Gastroesophageal sphincter (tissue), 3 donors: ENCODE data around the gene SLC9B2.

Source experiments
- POLR2A ChIP-seq, 2 donors: fragments of 450-650 bp; IDR thresholded peaks; one replicate each; pipeline ENCODE4 v1.6.1; 2017; ENCODE audit warnings: antibody characterized with exemption in 2 of 2, mild to moderate bottlenecking in 2 of 2, moderate library complexity in 1 of 2
- POLR2AphosphoS5 ChIP-seq: sonication (generic); formaldehyde crosslinking; IDR thresholded peaks from one replicate; pipeline ENCODE4 v1.6.1; 2017; ENCODE audit warnings: antibody characterized with exemption
- TF ChIP-seq, protein P1 (sequence below), 4 experiments: fragments of 200-600 bp in 2 of 4; fragments of 450-650 bp in 2 of 4; sonication (generic) in 1 of 4; IDR thresholded peaks; one replicate each; pipeline ENCODE4 v1.5.1; 2017 to 2019; ENCODE audit warnings: antibody characterized with exemption in 4 of 4, mild to moderate bottlenecking in 2 of 4, moderate library complexity in 2 of 4

DNA sequence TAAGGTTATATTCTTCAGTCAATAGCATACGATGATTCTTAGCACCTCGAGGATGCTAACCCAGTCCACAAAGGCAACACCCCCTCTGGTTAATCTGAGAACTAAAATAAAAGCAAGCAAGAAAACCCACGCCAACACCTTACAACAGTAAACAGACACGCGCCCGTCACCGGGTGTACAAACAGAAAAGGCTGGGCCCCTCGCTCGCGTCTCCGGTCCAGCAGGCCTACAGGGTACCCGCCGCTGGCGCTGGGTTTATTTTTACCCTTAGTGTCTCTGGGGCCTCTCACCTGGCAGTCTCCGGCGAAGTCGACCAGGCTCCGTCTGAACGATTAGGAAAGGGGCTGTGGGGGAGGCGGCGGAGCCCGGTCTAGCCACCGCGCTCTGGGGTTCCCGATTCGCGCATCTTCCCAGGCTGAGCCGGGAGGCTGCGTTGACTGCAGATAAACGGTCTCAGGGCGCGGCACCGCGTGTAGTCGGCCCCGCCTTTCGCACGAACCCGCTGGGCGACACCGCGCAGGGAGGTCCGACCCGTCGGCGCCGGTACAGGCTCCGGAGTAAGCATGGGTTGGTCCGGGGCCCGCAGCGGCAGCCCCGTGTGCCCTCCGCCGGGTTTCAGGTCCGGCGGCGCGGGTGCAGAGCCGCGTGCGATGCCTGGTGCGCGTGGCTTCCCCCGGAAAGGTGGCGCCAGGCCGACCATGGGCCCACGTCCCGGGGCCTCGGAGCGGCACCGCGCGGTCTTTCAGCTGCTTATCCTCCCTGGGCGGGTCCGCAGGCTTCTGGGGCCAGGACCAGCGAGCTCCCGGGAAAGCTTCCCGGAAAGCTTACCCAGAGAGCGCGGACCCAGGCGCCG lies 441 bp downstream of the SLC9B2 start:
- TF ChIP-seq, protein P1, sequence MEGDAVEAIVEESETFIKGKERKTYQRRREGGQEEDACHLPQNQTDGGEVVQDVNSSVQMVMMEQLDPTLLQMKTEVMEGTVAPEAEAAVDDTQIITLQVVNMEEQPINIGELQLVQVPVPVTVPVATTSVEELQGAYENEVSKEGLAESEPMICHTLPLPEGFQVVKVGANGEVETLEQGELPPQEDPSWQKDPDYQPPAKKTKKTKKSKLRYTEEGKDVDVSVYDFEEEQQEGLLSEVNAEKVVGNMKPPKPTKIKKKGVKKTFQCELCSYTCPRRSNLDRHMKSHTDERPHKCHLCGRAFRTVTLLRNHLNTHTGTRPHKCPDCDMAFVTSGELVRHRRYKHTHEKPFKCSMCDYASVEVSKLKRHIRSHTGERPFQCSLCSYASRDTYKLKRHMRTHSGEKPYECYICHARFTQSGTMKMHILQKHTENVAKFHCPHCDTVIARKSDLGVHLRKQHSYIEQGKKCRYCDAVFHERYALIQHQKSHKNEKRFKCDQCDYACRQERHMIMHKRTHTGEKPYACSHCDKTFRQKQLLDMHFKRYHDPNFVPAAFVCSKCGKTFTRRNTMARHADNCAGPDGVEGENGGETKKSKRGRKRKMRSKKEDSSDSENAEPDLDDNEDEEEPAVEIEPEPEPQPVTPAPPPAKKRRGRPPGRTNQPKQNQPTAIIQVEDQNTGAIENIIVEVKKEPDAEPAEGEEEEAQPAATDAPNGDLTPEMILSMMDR (IDR thresholded peaks at IDR 0.05) = peak in 1 of 4 experiments; percentile 10
- TF ChIP-seq POLR2A (IDR thresholded peaks at IDR 0.05) (peak; percentile 33 to 41), POLR2AphosphoS5 (peak; percentile 69)
